ENCODE measurements around the gene MCCC2.

DNA sequence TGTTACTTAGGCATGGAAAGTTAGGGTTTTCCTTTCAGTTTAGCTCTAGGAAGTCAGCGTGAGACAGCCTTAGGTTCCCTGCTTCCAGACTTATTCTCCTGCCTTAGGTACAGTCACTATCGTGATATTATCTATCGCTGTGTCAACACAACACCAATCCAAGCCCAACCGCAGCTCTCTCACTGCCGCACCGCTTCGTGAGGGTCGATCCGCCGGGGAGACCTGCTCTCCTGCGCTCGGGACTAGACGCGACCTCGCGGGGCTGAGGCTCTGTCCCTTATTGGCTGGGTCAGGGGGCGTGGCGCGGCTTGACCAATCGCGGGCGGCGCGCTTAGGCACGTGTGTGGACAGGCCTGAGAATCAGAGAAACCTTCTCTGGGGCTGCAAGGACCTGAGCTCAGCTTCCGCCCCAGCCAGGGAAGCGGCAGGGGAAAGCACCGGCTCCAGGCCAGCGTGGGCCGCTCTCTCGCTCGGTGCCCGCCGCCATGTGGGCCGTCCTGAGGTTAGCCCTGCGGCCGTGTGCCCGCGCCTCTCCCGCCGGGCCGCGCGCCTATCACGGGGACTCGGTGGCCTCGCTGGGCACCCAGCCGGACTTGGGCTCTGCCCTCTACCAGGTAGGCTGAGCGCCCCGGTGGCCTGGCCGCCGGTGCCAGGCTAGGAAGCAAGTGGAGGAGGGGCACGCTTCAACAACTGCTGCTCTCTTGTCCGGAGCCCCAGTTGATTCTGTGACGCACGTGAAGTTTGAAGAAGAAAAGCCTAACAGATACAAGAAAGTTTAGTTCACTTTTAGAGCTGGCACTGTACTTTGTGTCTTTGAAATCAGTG, at the start of gene MCCC2:
- TF ChIP-seq TARDBP (IDR thresholded peaks at IDR 0.05) (no peak), SUZ12 (IDR thresholded peaks at IDR 0.05) (no peak), FOXK2 (IDR thresholded peaks at IDR 0.05) (no peak), FOXA1 (IDR thresholded peaks at IDR 0.05) (no peak), SP1 (IDR thresholded peaks at IDR 0.05) (no peak), HDGF (IDR thresholded peaks at IDR 0.05; ENCODE audit: borderline replicate concordance) (no peak)
